ENCODE data around the gene FNDC3B. TPM values are rescaled to one million over a fixed set of nuclear protein-coding genes. Genes with fewer than 3 reads are reported as not detected.

Gene FNDC3B
- total and polyA plus RNA-seq, 2 donors (not counting 1 experiment from before 2014, with no cell fraction given) = 1.2 to 9.2 TPM

DNA sequence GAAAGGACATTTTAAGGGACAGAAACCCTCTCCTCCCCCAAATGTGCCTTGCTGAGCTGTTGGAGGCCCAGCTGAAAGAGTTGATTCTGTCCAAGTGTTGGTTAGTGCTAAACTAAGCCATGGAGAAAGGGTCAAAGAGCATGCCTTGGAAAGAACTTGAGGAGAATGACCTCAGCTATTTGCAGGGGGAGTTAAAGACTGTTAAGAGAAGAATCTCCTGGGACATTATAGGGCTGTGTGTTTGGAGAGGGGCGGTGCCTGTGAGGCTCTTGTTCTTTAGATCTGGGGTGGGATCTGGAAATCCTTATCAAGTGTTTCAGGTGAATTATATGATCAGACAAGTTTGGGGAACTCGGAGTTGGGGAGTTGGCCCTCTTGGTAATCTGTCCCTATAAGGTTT lies 13.0 kb downstream of the FNDC3B start:
- H3K4me1 ChIP-seq (ENCODE audit: control insufficient read depth in 2 of 2, insufficient read depth in 2 of 2, low read length in 2 of 2) = peaks cover 0 to 5% of the 10 kb centered on the region in 2 donors
- no peak overlapping the region for H3K4me3 Mint-ChIP-seq
- POLR2A ChIA-PET = no interaction called here
- no peak overlapping the region for H2AFZ ChIP-seq (ENCODE audit: insufficient read depth, low read depth, low read length, poor library complexity, severe bottlenecking)
- H3K9ac ChIP-seq (ENCODE audit: low read length) = no peak overlapping the region
- no peak overlapping the region for H3K4me3 ChIP-seq (ENCODE audit: control extremely low read depth in 1 of 5, extremely low read depth in 1 of 5, insufficient read depth in 1 of 5, low read depth in 2 of 5, low read length in 4 of 5)
- peaks cover 9% of the 10 kb centered on the region for H3K4me1 Mint-ChIP-seq
- TF ChIP-seq EZH2 (IDR thresholded peaks at IDR 0.05; ENCODE audit: borderline replicate concordance, insufficient read depth, low read depth, low read length, poor library complexity, severe bottlenecking) = no peak
- TF ChIP-seq, protein P1, sequence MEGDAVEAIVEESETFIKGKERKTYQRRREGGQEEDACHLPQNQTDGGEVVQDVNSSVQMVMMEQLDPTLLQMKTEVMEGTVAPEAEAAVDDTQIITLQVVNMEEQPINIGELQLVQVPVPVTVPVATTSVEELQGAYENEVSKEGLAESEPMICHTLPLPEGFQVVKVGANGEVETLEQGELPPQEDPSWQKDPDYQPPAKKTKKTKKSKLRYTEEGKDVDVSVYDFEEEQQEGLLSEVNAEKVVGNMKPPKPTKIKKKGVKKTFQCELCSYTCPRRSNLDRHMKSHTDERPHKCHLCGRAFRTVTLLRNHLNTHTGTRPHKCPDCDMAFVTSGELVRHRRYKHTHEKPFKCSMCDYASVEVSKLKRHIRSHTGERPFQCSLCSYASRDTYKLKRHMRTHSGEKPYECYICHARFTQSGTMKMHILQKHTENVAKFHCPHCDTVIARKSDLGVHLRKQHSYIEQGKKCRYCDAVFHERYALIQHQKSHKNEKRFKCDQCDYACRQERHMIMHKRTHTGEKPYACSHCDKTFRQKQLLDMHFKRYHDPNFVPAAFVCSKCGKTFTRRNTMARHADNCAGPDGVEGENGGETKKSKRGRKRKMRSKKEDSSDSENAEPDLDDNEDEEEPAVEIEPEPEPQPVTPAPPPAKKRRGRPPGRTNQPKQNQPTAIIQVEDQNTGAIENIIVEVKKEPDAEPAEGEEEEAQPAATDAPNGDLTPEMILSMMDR (IDR thresholded peaks at IDR 0.05) = no peak
- intact Hi-C loops (cut with micrococcal nuclease) = no loop called here
- no peaks in the 10 kb centered on the region for H4K20me1 ChIP-seq (ENCODE audit: control insufficient read depth, insufficient read depth, low read length, poor library complexity, severe bottlenecking)
- no peak overlapping the region for H3K27ac ChIP-seq (ENCODE audit: low read length in 2 of 2)
- no peak for DNase-seq
- H3K79me2 ChIP-seq (ENCODE audit: control insufficient read depth, insufficient read depth, low read length) = no peaks in the 10 kb centered on the region
- no peaks in the 10 kb centered on the region for H3K36me3 ChIP-seq (replicated peaks in 1 of 2; ENCODE audit: control extremely low read depth in 1 of 2, control insufficient read depth in 1 of 2, extremely low read depth in 1 of 2, insufficient read depth in 2 of 2, low read length in 1 of 2)
- 100% methylated on average over 2 of the region's 2 CpGs for WGBS (ENCODE audit: insufficient coverage)
- CTCF ChIA-PET = no interaction called here
- H3K9me3 Mint-ChIP-seq (ENCODE audit: insufficient read depth) = no peaks in the 10 kb centered on the region
- H3K9me3 ChIP-seq (ENCODE audit: control extremely low read depth in 1 of 3, control insufficient read depth in 2 of 3, insufficient read depth in 1 of 3, low read length in 2 of 3) = no peaks in the 10 kb centered on the region
- no peak overlapping the region for H3K4me2 ChIP-seq (replicated peaks; ENCODE audit: low read depth, low read length, poor library complexity, severe bottlenecking)
- no peaks in the 10 kb centered on the region for H3K27me3 Mint-ChIP-seq
- ATAC-seq (ENCODE audit: low read depth) = no peak
- H3K27me3 ChIP-seq (replicated peaks in 1 of 4; ENCODE audit: control extremely low read depth in 1 of 4, control insufficient read depth in 3 of 4, insufficient read depth in 4 of 4, low read length in 3 of 4) = no peaks in the 10 kb centered on the region
- H3K27ac Mint-ChIP-seq = no peak overlapping the region

DNA sequence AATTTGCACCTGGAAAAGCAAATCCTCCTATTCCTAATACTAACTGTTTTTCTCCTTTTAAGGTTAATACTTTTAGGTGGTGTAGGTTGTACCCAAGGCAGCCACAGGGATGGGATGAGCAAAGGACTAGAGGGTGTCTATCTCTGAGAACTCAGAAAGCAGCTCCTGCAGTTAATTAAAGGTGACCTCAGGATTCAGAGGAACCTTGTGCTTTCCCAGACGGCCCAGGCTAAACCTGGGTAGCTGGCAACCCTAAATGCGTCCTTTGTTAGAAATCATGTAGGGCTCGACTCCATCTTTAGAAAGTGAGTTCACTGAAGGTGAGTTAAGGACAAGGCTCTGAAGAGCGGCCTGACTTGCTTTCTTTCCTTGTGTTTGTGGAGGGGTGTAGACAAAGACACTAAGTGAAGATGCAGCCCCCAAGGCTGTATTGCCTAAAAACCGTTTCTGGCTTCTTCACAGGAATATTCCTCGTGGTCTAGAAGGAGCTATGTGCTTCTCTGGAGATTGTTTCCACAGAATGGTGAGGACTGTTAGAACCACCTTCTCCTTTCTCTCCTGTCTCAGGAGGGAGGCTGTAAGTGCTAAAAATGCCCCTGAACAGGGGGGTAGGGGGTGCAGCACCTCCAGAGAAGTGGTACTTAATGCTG lies 14.9 kb downstream of the FNDC3B start:
- ChIA-PET CTCF (interaction anchor here (0.7 kb wide), 1 partner anchor 9 kb away, joined by 3 read pairs; no protein-coding TSS in a partner anchor), POLR2A (no interaction called here)
- Histone ChIP-seq H3K9ac (ENCODE audit: low read length) (no peak overlapping the region), H3K36me3 (replicated peaks in 1 of 2; ENCODE audit: control extremely low read depth in 1 of 2, control insufficient read depth in 1 of 2, extremely low read depth in 1 of 2, insufficient read depth in 2 of 2, low read length in 1 of 2) (no peaks in the 10 kb centered on the region), H3K4me2 (replicated peaks; ENCODE audit: low read depth, low read length, poor library complexity, severe bottlenecking) (no peak overlapping the region), H3K79me2 (ENCODE audit: control insufficient read depth, insufficient read depth, low read length) (no peaks in the 10 kb centered on the region), H3K9me3 (ENCODE audit: control extremely low read depth in 1 of 3, control insufficient read depth in 2 of 3, insufficient read depth in 1 of 3, low read length in 2 of 3) (no peaks in the 10 kb centered on the region), H3K27me3 (replicated peaks in 1 of 4; ENCODE audit: control extremely low read depth in 1 of 4, control insufficient read depth in 3 of 4, insufficient read depth in 4 of 4, low read length in 3 of 4) (peaks cover 0 to 5% (median 0%) of the 10 kb centered on the region in 4 experiments), H4K20me1 (ENCODE audit: control insufficient read depth, insufficient read depth, low read length, poor library complexity, severe bottlenecking) (no peaks in the 10 kb centered on the region), H3K4me3 (ENCODE audit: control extremely low read depth in 1 of 5, extremely low read depth in 1 of 5, insufficient read depth in 1 of 5, low read depth in 2 of 5, low read length in 4 of 5) (no peak overlapping the region), H3K27ac (ENCODE audit: low read length in 2 of 2) (no peak overlapping the region), H3K4me1 (ENCODE audit: control insufficient read depth in 2 of 2, insufficient read depth in 2 of 2, low read length in 2 of 2) (peaks cover 0 to 5% of the 10 kb centered on the region in 2 donors), H2AFZ (ENCODE audit: insufficient read depth, low read depth, low read length, poor library complexity, severe bottlenecking) (no peak overlapping the region)
- Mint-ChIP-seq H3K4me1 (peaks cover 9% of the 10 kb centered on the region), H3K27ac (no peak overlapping the region), H3K4me3 (no peak overlapping the region), H3K9me3 (ENCODE audit: insufficient read depth) (no peaks in the 10 kb centered on the region), H3K27me3 (no peaks in the 10 kb centered on the region)
- no peak for ATAC-seq (ENCODE audit: low read depth)
- WGBS (ENCODE audit: insufficient coverage) = 97% methylated on average over 4 of the region's 6 CpGs
- TF ChIP-seq EZH2 (IDR thresholded peaks at IDR 0.05; ENCODE audit: borderline replicate concordance, insufficient read depth, low read depth, low read length, poor library complexity, severe bottlenecking) = no peak
- TF ChIP-seq, protein P1 (IDR thresholded peaks at IDR 0.05) = no peak
- intact Hi-C loops (cut with micrococcal nuclease) = no loop called here
- DNase-seq = no peak

Data from B cell (primary cell).